Measurements from ENCODE around the gene DHRSX. TPM values are rescaled to one million over a fixed set of nuclear protein-coding genes. Genes with fewer than 3 reads are reported as not detected.

The DHRSX gene
- total and polyA plus RNA-seq, 2 donors from 2014 or later, result 26.4 to 30.0 TPM

DNA sequence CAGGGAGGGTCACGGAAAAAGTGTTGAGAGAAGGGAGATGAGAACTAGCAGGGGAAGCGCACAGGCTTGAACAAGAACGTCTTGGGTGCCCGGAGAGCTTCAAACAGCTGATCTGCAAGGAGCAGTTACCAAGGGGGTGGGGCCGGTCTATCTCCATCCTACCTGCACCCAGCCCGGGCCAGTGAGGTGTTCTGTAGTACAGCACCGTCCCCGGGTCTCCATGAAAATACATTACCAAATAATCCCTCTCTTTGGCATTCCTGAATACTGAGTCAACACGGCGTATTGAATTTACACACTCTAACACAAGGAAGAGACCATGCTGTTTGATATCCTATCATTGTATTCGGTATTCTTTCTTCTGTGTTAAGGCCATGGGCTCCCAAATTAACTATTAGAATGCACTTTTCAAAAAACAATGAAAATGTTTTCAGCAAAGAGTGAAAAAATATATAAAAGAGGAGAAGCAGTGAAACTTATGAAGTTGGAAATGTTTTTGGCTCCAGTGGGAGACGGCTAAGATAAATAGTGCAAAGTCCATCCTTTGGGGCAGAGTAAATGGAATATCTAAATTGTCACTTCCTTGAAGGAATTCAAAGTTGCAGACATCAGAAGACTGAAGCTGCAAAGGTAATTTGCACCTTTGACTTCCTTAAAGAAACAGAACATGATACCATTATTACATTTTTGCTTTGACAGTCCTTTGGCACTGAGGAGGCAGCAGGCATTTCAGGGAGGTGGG is 90.3 kb downstream of the DHRSX start:
- Histone ChIP-seq H3K27ac (ENCODE audit: low read depth in 2 of 2, low read length in 2 of 2) (no peak overlapping the region), H3K27me3 (ENCODE audit: control insufficient read depth, insufficient read depth, low read length) (no peaks in the 10 kb centered on the region), H3K9ac (ENCODE audit: low read length in 3 of 3) (no peak overlapping the region), H3K36me3 (ENCODE audit: control insufficient read depth in 2 of 3, insufficient read depth in 3 of 3, low read length in 3 of 3) (peaks cover 0 to 10% (median 9%) of the 10 kb centered on the region in 3 donors), H3K9me3 (ENCODE audit: control insufficient read depth in 2 of 3, insufficient read depth in 1 of 3, low read length in 3 of 3) (peaks cover 0 to 9% (median 5%) of the 10 kb centered on the region in 3 donors), H3K4me3 (ENCODE audit: low read length in 3 of 3) (no peak overlapping the region), H3K4me1 (ENCODE audit: control insufficient read depth in 2 of 3, insufficient read depth in 2 of 3, low read depth in 1 of 3, low read length in 3 of 3) (no peaks in the 10 kb centered on the region)
- TF ChIP-seq, protein P1, sequence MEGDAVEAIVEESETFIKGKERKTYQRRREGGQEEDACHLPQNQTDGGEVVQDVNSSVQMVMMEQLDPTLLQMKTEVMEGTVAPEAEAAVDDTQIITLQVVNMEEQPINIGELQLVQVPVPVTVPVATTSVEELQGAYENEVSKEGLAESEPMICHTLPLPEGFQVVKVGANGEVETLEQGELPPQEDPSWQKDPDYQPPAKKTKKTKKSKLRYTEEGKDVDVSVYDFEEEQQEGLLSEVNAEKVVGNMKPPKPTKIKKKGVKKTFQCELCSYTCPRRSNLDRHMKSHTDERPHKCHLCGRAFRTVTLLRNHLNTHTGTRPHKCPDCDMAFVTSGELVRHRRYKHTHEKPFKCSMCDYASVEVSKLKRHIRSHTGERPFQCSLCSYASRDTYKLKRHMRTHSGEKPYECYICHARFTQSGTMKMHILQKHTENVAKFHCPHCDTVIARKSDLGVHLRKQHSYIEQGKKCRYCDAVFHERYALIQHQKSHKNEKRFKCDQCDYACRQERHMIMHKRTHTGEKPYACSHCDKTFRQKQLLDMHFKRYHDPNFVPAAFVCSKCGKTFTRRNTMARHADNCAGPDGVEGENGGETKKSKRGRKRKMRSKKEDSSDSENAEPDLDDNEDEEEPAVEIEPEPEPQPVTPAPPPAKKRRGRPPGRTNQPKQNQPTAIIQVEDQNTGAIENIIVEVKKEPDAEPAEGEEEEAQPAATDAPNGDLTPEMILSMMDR (IDR thresholded peaks at IDR 0.05; ENCODE audit: borderline replicate concordance, extremely low read depth, insufficient read depth), result no peak
- intact Hi-C loops (cut with DNase I), result no loop called here
- DNase-seq, result no peak
- FAIRE-seq, result no peak

DNA sequence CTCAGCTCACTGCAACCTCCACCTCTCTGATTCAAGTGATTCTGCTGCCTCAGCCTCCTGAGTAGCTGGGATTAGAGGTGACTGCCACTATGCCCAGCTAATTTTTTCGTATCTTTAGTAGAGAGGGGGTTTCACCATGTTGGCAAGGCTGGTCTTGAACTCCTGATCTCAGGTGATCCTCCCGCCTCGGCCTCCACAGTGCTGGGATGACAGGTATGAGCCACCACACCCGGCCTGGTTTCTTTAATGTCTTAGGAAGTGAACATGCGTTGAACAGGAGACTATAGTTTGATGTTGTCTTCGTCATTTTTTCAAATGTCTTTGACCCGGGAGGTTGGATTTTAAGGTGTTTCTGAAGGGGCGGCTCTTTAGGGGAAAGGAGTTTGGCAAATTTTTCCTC is 91.0 kb downstream of the DHRSX start:
- Histone ChIP-seq H3K9me3 (ENCODE audit: control insufficient read depth in 2 of 3, insufficient read depth in 1 of 3, low read length in 3 of 3) (peaks cover 0 to 9% (median 3%) of the 10 kb centered on the region in 3 donors), H3K27me3 (ENCODE audit: control insufficient read depth, insufficient read depth, low read length) (no peaks in the 10 kb centered on the region), H3K9ac (ENCODE audit: low read length in 3 of 3) (no peak overlapping the region), H3K4me1 (ENCODE audit: control insufficient read depth in 2 of 3, insufficient read depth in 2 of 3, low read depth in 1 of 3, low read length in 3 of 3) (no peaks in the 10 kb centered on the region), H3K27ac (ENCODE audit: low read depth in 2 of 2, low read length in 2 of 2) (no peak overlapping the region), H3K4me3 (ENCODE audit: low read length in 3 of 3) (no peak overlapping the region), H3K36me3 (ENCODE audit: control insufficient read depth in 2 of 3, insufficient read depth in 3 of 3, low read length in 3 of 3) (peaks cover 0 to 10% (median 9%) of the 10 kb centered on the region in 3 donors)
- FAIRE-seq (no peak), DNase-seq (no peak)
- TF ChIP-seq, protein P1 (IDR thresholded peaks at IDR 0.05; ENCODE audit: borderline replicate concordance, extremely low read depth, insufficient read depth), result no peak
- intact Hi-C loops (cut with DNase I), result no loop called here

DNA sequence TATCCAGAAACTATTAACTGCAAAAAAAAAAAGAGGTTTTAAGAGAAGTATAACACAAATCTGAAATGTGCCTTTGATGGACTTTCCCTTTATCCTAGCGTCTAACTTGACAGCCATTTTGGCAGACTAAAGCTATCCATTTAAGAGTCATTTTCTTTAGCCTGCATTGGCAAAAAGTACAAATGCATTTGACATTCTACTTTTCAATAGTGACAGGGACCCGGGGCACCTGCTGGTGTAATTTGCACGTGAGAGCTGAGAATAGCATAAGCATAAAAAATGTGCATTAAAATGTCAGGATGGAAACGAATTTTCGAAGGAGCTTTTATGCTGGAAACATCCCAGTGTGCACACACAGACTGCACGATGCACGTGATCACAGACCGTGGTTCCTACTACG is 91.9 kb downstream of the DHRSX start:
- TF ChIP-seq, protein P1 (IDR thresholded peaks at IDR 0.05; ENCODE audit: borderline replicate concordance, extremely low read depth, insufficient read depth), result no peak
- intact Hi-C loops (cut with DNase I), result no loop called here

More for the DNA sequence above, 91.9 kb downstream of the DHRSX start:
- DNase-seq, result no peak
- no peak overlapping the region for H3K4me3 ChIP-seq (ENCODE audit: low read length in 3 of 3)
- H3K9me3 ChIP-seq (ENCODE audit: control insufficient read depth in 2 of 3, insufficient read depth in 1 of 3, low read length in 3 of 3), result peaks cover 0 to 9% (median 3%) of the 10 kb centered on the region in 3 donors
- H3K9ac ChIP-seq (ENCODE audit: low read length in 3 of 3), result no peak overlapping the region
- no peaks in the 10 kb centered on the region for H3K4me1 ChIP-seq (ENCODE audit: control insufficient read depth in 2 of 3, insufficient read depth in 2 of 3, low read depth in 1 of 3, low read length in 3 of 3)
- no peaks in the 10 kb centered on the region for H3K27me3 ChIP-seq (ENCODE audit: control insufficient read depth, insufficient read depth, low read length)
- FAIRE-seq, result no peak
- H3K27ac ChIP-seq (ENCODE audit: low read depth in 2 of 2, low read length in 2 of 2), result no peak overlapping the region
- H3K36me3 ChIP-seq (ENCODE audit: control insufficient read depth in 2 of 3, insufficient read depth in 3 of 3, low read length in 3 of 3), result peaks cover 0 to 10% (median 9%) of the 10 kb centered on the region in 3 donors
